H1 (cell line): ENCODE measurements around the gene ABHD12B. TPM values are rescaled to one million over a fixed set of nuclear protein-coding genes. Genes with fewer than 3 reads are reported as not detected.

Experiments used
- CTCF ChIA-PET: fragments of 300-600 bp; sonication (Branson Sonifier 250); formaldehyde crosslinking; loops from one replicate; lab custom pipeline; 2021; ENCODE audit not compliant: partially characterized antibody; lab: Charles Lee
- POLR2A ChIA-PET: fragments of 300-600 bp; sonication (Branson Sonifier 250); formaldehyde crosslinking; loops from one replicate; lab custom pipeline; 2021; ENCODE audit warnings: inconsistent platforms; ENCODE audit not compliant: partially characterized antibody; lab: Charles Lee
- DNase-seq, 2 experiments: peaks; one replicate each; pipeline versions ENCODE4 v3.0.0 to v3.0.0-alpha.2; 2010 to 2022; ENCODE audit warnings: low spot score in 2 of 2, low read depth in 1 of 2, mixed read lengths in 1 of 2
- FAIRE-seq: peaks from 2 replicates; lab custom pipeline; 2011; peaks lifted over from hg19 to GRCh38; lab: Jason Lieb, UNC
- H2AFZ ChIP-seq: 2 replicates; pipeline ENCODE4 v1.8.1; 2012; ENCODE audit warnings: low read length, inconsistent platforms
- H2AK5ac ChIP-seq: 2 replicates; pipeline ENCODE4 v1.6.1; 2013; ENCODE audit warnings: low read depth, low read length
- H2BK120ac ChIP-seq: replicated peaks from 2 replicates; pipeline ENCODE3; 2013; ENCODE audit warnings: low read depth, low read length, inconsistent platforms
- H2BK12ac ChIP-seq: 2 replicates; pipeline ENCODE4 v1.6.1; 2013; ENCODE audit warnings: low read depth, low read length
- H2BK15ac ChIP-seq: 2 replicates; pipeline ENCODE4 v1.6.1; 2013; ENCODE audit warnings: low read length
- H2BK20ac ChIP-seq: 2 replicates; pipeline ENCODE4 v1.6.1; 2013; ENCODE audit warnings: low read length
- H2BK5ac ChIP-seq: 2 replicates; pipeline ENCODE4 v1.6.1; 2013; ENCODE audit warnings: low read depth, low read length
- H3K14ac ChIP-seq: 2 replicates; pipeline ENCODE4 v1.6.1; 2013; ENCODE audit warnings: inconsistent platforms; ENCODE audit not compliant: insufficient read length
- H3K18ac ChIP-seq: 2 replicates; pipeline ENCODE4 v1.6.1; 2013; ENCODE audit warnings: low read length; ENCODE audit errors: extremely low read depth
- H3K23ac ChIP-seq: 2 replicates; pipeline ENCODE4 v1.6.1; 2013; ENCODE audit warnings: inconsistent platforms; ENCODE audit not compliant: insufficient read length
- H3K23me2 ChIP-seq: 2 replicates; pipeline ENCODE4 v1.6.1; 2013; ENCODE audit warnings: low read depth, low read length
- H3K27ac ChIP-seq: 2 replicates; pipeline ENCODE4 v1.6.1; 2011; ENCODE audit warnings: low read depth, low read length, inconsistent platforms
- H3K27me3 ChIP-seq, 4 experiments: replicated peaks in 1 of 4; 1 replicate in 1 of 4; 2 replicates in 3 of 4; pipeline versions ENCODE4 v1.6.1 to v1.8.1; 2011 to 2013; ENCODE audit warnings: low read length in 3 of 4, mild to moderate bottlenecking in 3 of 4, inconsistent platforms in 2 of 4, mixed read lengths in 2 of 4, moderate library complexity in 1 of 4; ENCODE audit not compliant: control insufficient read depth in 3 of 4, insufficient read depth in 3 of 4; ENCODE audit errors: extremely low read depth in 1 of 4
- H3K36me3 ChIP-seq, 4 experiments: 2 replicates each; pipeline versions ENCODE4 v1.6.1 to v1.8.1; 2011 to 2013; ENCODE audit warnings: mild to moderate bottlenecking in 4 of 4, low read length in 3 of 4, moderate library complexity in 2 of 4, control low read depth in 1 of 4, inconsistent platforms in 1 of 4; ENCODE audit not compliant: insufficient read depth in 4 of 4, control insufficient read depth in 2 of 4
- H3K4ac ChIP-seq: replicated peaks from 2 replicates; pipeline ENCODE3; 2013; ENCODE audit warnings: low read length, low read depth, mixed read lengths, inconsistent platforms; ENCODE audit not compliant: insufficient read length
- H3K4me1 ChIP-seq, 4 experiments: replicated peaks in 1 of 4; 1 replicate in 1 of 4; 2 replicates in 3 of 4; pipeline versions ENCODE4 v1.6.1 to v1.8.1; 2011 to 2013; ENCODE audit warnings: low read length in 3 of 4, inconsistent platforms in 2 of 4, mixed read lengths in 1 of 4; ENCODE audit not compliant: insufficient read depth in 4 of 4, control insufficient read depth in 3 of 4
- H3K4me2 ChIP-seq, 2 experiments: 2 replicates each; pipeline versions ENCODE4 v1.6.1 to v1.8.1; 2011 to 2013; ENCODE audit warnings: low read depth in 2 of 2, low read length in 2 of 2, control low read depth in 1 of 2, inconsistent platforms in 1 of 2, mild to moderate bottlenecking in 1 of 2; ENCODE audit not compliant: insufficient read depth in 1 of 2
- H3K4me3 ChIP-seq, 4 experiments: fragments of 200-600, 300-600 bp in 1 of 4; sonication (generic), shearing (Covaris generic), sonication (Bioruptor Twin) in 1 of 4; 2 replicates each; pipeline versions ENCODE4 v1.5.1 to v1.8.1; 2011 to 2016; ENCODE audit warnings: low read length in 4 of 4, low read depth in 3 of 4, control low read depth in 2 of 4, inconsistent platforms in 2 of 4, mild to moderate bottlenecking in 2 of 4, mixed read lengths in 1 of 4, moderate library complexity in 1 of 4; ENCODE audit not compliant: insufficient read depth in 2 of 4; ENCODE audit errors: extremely low read depth in 1 of 4
- H3K56ac ChIP-seq: replicated peaks from 2 replicates; pipeline ENCODE3; 2013; ENCODE audit warnings: low read depth, mild to moderate bottlenecking, mixed read lengths, low read length, inconsistent platforms; ENCODE audit not compliant: insufficient read length
- H3K79me1 ChIP-seq: 2 replicates; pipeline ENCODE4 v1.6.1; 2013; ENCODE audit warnings: low read depth, low read length, control low read depth
- H3K79me2 ChIP-seq, 2 experiments: 2 replicates each; pipeline versions ENCODE4 v1.6.1 to v1.8.1; 2012 to 2013; ENCODE audit warnings: low read length in 2 of 2, mild to moderate bottlenecking in 2 of 2, inconsistent platforms in 1 of 2; ENCODE audit not compliant: insufficient read depth in 2 of 2, control insufficient read depth in 1 of 2
- H3K9ac ChIP-seq, 4 experiments: replicated peaks in 1 of 4; 1 replicate in 1 of 4; 2 replicates in 3 of 4; pipeline versions ENCODE4 v1.6.1 to v1.8.1; 2011 to 2013; ENCODE audit warnings: low read depth in 3 of 4, low read length in 3 of 4, control low read depth in 2 of 4, mild to moderate bottlenecking in 2 of 4, moderate library complexity in 2 of 4, inconsistent platforms in 1 of 4; ENCODE audit errors: extremely low read depth in 1 of 4
- H3K9me3 ChIP-seq, 2 experiments: 2 replicates each; pipeline versions ENCODE4 v1.6.1 to v1.8.1; 2012 to 2013; ENCODE audit warnings: mild to moderate bottlenecking in 2 of 2, moderate library complexity in 2 of 2, control low read depth in 1 of 2, inconsistent platforms in 1 of 2, low read depth in 1 of 2, low read length in 1 of 2, mixed read lengths in 1 of 2; ENCODE audit not compliant: insufficient read depth in 2 of 2
- H4K20me1 ChIP-seq, 2 experiments: replicated peaks in 1 of 2; 2 replicates each; pipeline versions ENCODE3 to v1.8.1; 2011 to 2013; ENCODE audit warnings: inconsistent platforms in 2 of 2, low read length in 2 of 2, mild to moderate bottlenecking in 1 of 2; ENCODE audit not compliant: insufficient read depth in 2 of 2, control insufficient read depth in 1 of 2
- H4K5ac ChIP-seq: 2 replicates; pipeline ENCODE4 v1.6.1; 2013; ENCODE audit warnings: low read length, low read depth, mixed read lengths, inconsistent platforms; ENCODE audit not compliant: insufficient read length
- H4K8ac ChIP-seq: 2 replicates; pipeline ENCODE4 v1.8.0; 2013; ENCODE audit warnings: mild to moderate bottlenecking, moderate library complexity, low read length, inconsistent platforms; ENCODE audit not compliant: insufficient read depth; ENCODE audit errors: extremely low read depth
- H4K91ac ChIP-seq: replicated peaks from 2 replicates; pipeline ENCODE3; 2013; ENCODE audit warnings: low read length, mixed read lengths, inconsistent platforms; ENCODE audit not compliant: insufficient read length
- ATF2 ChIP-seq: IDR thresholded peaks from 2 replicates; pipeline ENCODE4 v1.6.1; 2012; ENCODE audit warnings: low read length, inconsistent platforms
- CBX5 ChIP-seq: fragments of 300-800, 300-1000 bp; sonication (generic); IDR thresholded peaks from 2 replicates; pipeline ENCODE4 v1.7.1; 2016; ENCODE audit warnings: antibody characterized with exemption, low read length, low read depth
- CBX8 ChIP-seq: fragments of 300-800, 300-1000 bp; sonication (generic); IDR thresholded peaks from 2 replicates; pipeline ENCODE4 v1.7.1; 2016; ENCODE audit warnings: low read depth, low read length, borderline replicate concordance
- CHD1 ChIP-seq: IDR thresholded peaks from 2 replicates; pipeline ENCODE4 v1.6.1; 2012; ENCODE audit warnings: low read depth, low read length, improper control_type of control experiment
- CTBP2 ChIP-seq: IDR thresholded peaks from 2 replicates; pipeline ENCODE4 v1.7.0; 2011; ENCODE audit warnings: borderline replicate concordance, mild to moderate bottlenecking, moderate library complexity, mixed read lengths, low read length; ENCODE audit not compliant: insufficient read depth, insufficient read length
- EGR1 ChIP-seq: IDR thresholded peaks from 2 replicates; pipeline ENCODE4 v1.6.1; 2011; ENCODE audit warnings: low read depth, low read length, borderline replicate concordance
- JUN ChIP-seq: IDR thresholded peaks from 2 replicates; pipeline ENCODE4 v1.6.1; 2011; ENCODE audit warnings: low read depth, mild to moderate bottlenecking, improper control_type of control experiment, low read length
- KDM1A ChIP-seq: fragments of 200-600, 300-600 bp; sonication (generic); IDR thresholded peaks from 2 replicates; pipeline ENCODE4 v1.7.1; 2016; ENCODE audit warnings: mild to moderate bottlenecking, low read length, borderline replicate concordance
- SIRT6 ChIP-seq: IDR thresholded peaks from one replicate; pipeline ENCODE4 v1.7.1; 2012; ENCODE audit warnings: low read length, inconsistent platforms
- SP1 ChIP-seq: IDR thresholded peaks from 2 replicates; pipeline ENCODE4 v1.6.1; 2011; ENCODE audit warnings: low read depth, low read length
- ZNF274 ChIP-seq: IDR thresholded peaks from 2 replicates; pipeline ENCODE4 v1.7.0; 2012; ENCODE audit warnings: low read length, borderline replicate concordance; ENCODE audit errors: extremely low read depth
- WGBS, 2 experiments: shearing (Covaris generic) in 1 of 2; methylation state at CpG; one replicate each; pipeline versions ENCODE4 v1.1.6 to v1.1.7; 2013 to 2015; ENCODE audit warnings: low lambda C conversion rate in 2 of 2, mixed read lengths in 2 of 2, inconsistent platforms in 1 of 2, low coverage in 1 of 2, missing lambda C conversion rate in 1 of 2; ENCODE audit not compliant: insufficient replicate concordance in 2 of 2, insufficient coverage in 1 of 2, insufficient read length in 1 of 2; ENCODE audit errors: extremely low coverage in 1 of 2, missing lambda C conversion rate in 1 of 2; 5-methylcytosine and 5-hydroxymethylcytosine counted together
- polyA plus RNA-seq, 7 experiments: library from polyadenylated mRNA; depleted of rRNA in 3 of 7; stranded (reverse) in 5 of 7; unstranded in 2 of 7; fragments of >200 nt in 5 of 7; fragments of 200-250 nt in 2 of 7; gene quantifications; 1 replicate in 5 of 7; 2 replicates in 1 of 7; 4 replicates in 1 of 7; pipeline versions ENCODE4 v1.2.1 to v1.2.3, GENCODE V29; 2011 to 2013; ENCODE audit warnings: missing spikeins in 2 of 7, mixed read lengths in 2 of 7
- total RNA-seq: library from RNA; stranded (reverse); fragmentation: NEBNext Ultra II Directional; extraction: Animal tissue kit (Norgen Biotek cat#: 25700); gene quantifications from 2 replicates; pipeline ENCODE4 v1.2.1, GENCODE V29; 2021
- TF ChIP-seq, protein P1 (sequence below): IDR thresholded peaks from 2 replicates; pipeline ENCODE4 v1.6.1; 2012; ENCODE audit warnings: inconsistent platforms

The ABHD12B gene
- total and polyA plus RNA-seq, 2 of the 8 experiments (the other 6 are each of a cell fraction or from before 2014, with no cell fraction given), result 4.0 to 102 TPM

GRCh38 chr14:50926851-50927386 lies 55.1 kb downstream of the ABHD12B start:
- H3K27me3 ChIP-seq, result no peaks in the 10 kb centered on the region
- H4K5ac ChIP-seq, result no peak overlapping the region
- DNase-seq (no peak), FAIRE-seq (no peak)
- H3K79me1 ChIP-seq, result no peaks in the 10 kb centered on the region
- no peak overlapping the region for H2AFZ ChIP-seq
- H3K9ac ChIP-seq, result no peak overlapping the region
- H4K91ac ChIP-seq, result no peak overlapping the region
- ChIA-PET POLR2A (no interaction called here), CTCF (interaction anchor here (0.6 to 1.6 kb wide), 2 partner anchors 13 to 207 kb away, joined by 3 to 5 read pairs; no protein-coding TSS in a partner anchor)
- 93% methylated on average over 3 of the region's 3 CpGs; no CpG with 5 or more reads in 1 of the 2 experiments for whole genome bisulfite sequencing, 2 experiments
- no peaks in the 10 kb centered on the region for H3K9me3 ChIP-seq
- H3K79me2 ChIP-seq, result no peaks in the 10 kb centered on the region
- H3K4ac ChIP-seq, result no peak overlapping the region
- peaks cover 0 to 18% (median 12%) of the 10 kb centered on the region in 4 experiments; a peak in 7 of 8 replicates for H3K36me3 ChIP-seq
- no peak overlapping the region for H2BK12ac ChIP-seq
- H2AK5ac ChIP-seq, result no peak overlapping the region
- no peak overlapping the region for H3K18ac ChIP-seq
- H2BK5ac ChIP-seq, result no peak overlapping the region
- no peak overlapping the region for H2BK15ac ChIP-seq
- H3K4me3 ChIP-seq, result no peak overlapping the region
- H3K27ac ChIP-seq, result no peak overlapping the region
- no peak overlapping the region for H3K14ac ChIP-seq
- H4K20me1 ChIP-seq, result no peaks in the 10 kb centered on the region
- H2BK120ac ChIP-seq, result no peak overlapping the region
- H4K8ac ChIP-seq, result no peak overlapping the region
- H3K4me2 ChIP-seq, result no peak overlapping the region
- no peak overlapping the region for H3K23ac ChIP-seq
- H3K56ac ChIP-seq, result no peak overlapping the region
- H2BK20ac ChIP-seq, result no peak overlapping the region
- H3K4me1 ChIP-seq, result peaks cover 0 to 5% (median 0%) of the 10 kb centered on the region in 4 experiments; a peak in 1 of 7 replicates
- H3K23me2 ChIP-seq, result no peaks in the 10 kb centered on the region
- TF ChIP-seq KDM1A, result no peak
- TF ChIP-seq JUN, result no peak
- TF ChIP-seq CBX5, result no peak
- no peak for TF ChIP-seq ATF2
- TF ChIP-seq, protein P1, sequence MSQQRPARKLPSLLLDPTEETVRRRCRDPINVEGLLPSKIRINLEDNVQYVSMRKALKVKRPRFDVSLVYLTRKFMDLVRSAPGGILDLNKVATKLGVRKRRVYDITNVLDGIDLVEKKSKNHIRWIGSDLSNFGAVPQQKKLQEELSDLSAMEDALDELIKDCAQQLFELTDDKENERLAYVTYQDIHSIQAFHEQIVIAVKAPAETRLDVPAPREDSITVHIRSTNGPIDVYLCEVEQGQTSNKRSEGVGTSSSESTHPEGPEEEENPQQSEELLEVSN, result no peak
- no peak for TF ChIP-seq SP1
- TF ChIP-seq SIRT6, result no peak
- no peak for TF ChIP-seq CBX8
- no peak for TF ChIP-seq ZNF274
- TF ChIP-seq EGR1, result no peak
- TF ChIP-seq CHD1, result no peak
- TF ChIP-seq CTBP2, result no peak
